GM23338 (cell line): ENCODE data around the gene FAM168A. TPM values are rescaled to one million over a fixed set of nuclear protein-coding genes. Genes with fewer than 3 reads are reported as not detected.

Experiments
- ATAC-seq: fragments of 200-7000 bp; cut with Tn5 transposase; 3 replicates; pipeline ENCODE4 v1.9.1; 2020
- DNase-seq: peaks from one replicate; pipeline ENCODE4 v3.0.0-alpha.2; 2015; ENCODE audit warnings: low spot score
- H2AFZ ChIP-seq: fragments of 200-600 bp; sonication (generic); 2 replicates; pipeline ENCODE4 v1.8.0; 2016; ENCODE audit warnings: antibody characterized with exemption, mild to moderate bottlenecking, moderate library complexity
- H3F3A ChIP-seq: fragments of 200-600 bp; sonication (generic); replicated peaks from 2 replicates; pipeline ENCODE4 v1.8.0; 2017; ENCODE audit warnings: antibody characterized with exemption, mixed run types, low read depth
- H3K27ac ChIP-seq: fragments of 200-600 bp; sonication (generic); 2 replicates; pipeline ENCODE4 v1.6.1; 2016; ENCODE audit warnings: low read depth
- H3K27me3 ChIP-seq: fragments of 200-600 bp; sonication (generic); 2 replicates; pipeline ENCODE4 v1.8.0; 2016; ENCODE audit warnings: mild to moderate bottlenecking, mixed run types, moderate library complexity; ENCODE audit not compliant: insufficient read depth
- H3K36me3 ChIP-seq: fragments of 200-600 bp; sonication (generic); 2 replicates; pipeline ENCODE4 v1.8.0; 2016; ENCODE audit warnings: mild to moderate bottlenecking; ENCODE audit not compliant: insufficient read depth
- H3K4me1 ChIP-seq: fragments of 200-600 bp; sonication (generic); 2 replicates; pipeline ENCODE4 v1.8.0; 2016; ENCODE audit warnings: mild to moderate bottlenecking, moderate library complexity; ENCODE audit not compliant: insufficient read depth
- H3K4me2 ChIP-seq: fragments of 200-600 bp; sonication (generic); 2 replicates; pipeline ENCODE4 v1.7.1; 2017; ENCODE audit warnings: mixed run types
- H3K4me3 ChIP-seq: fragments of 200-600 bp; sonication (generic); 2 replicates; pipeline ENCODE4 v1.6.1; 2016; ENCODE audit warnings: mixed run types
- H3K79me2 ChIP-seq: fragments of 200-600 bp; sonication (generic); replicated peaks from 2 replicates; pipeline ENCODE4 v1.8.0; 2017; ENCODE audit warnings: mild to moderate bottlenecking; ENCODE audit not compliant: insufficient read depth
- H3K9me2 ChIP-seq: fragments of 200-600 bp; sonication (generic); 2 replicates; pipeline ENCODE4 v1.8.0; 2017; ENCODE audit not compliant: insufficient read depth
- H4K20me1 ChIP-seq: fragments of 200-600 bp; sonication (generic); replicated peaks from 2 replicates; pipeline ENCODE4 v1.8.0; 2017; ENCODE audit warnings: mild to moderate bottlenecking; ENCODE audit not compliant: insufficient read depth
- H3K27ac Mint-ChIP-seq: 2 replicates; pipeline ENCODE4 v1.8.0; 2020; ENCODE audit warnings: inconsistent platforms, mild to moderate bottlenecking, moderate library complexity, mixed read lengths
- H3K27me3 Mint-ChIP-seq: 3 replicates; pipeline ENCODE4 v1.8.0; 2022; ENCODE audit warnings: low read depth, mild to moderate bottlenecking, moderate library complexity, mixed read lengths, inconsistent platforms; ENCODE audit not compliant: insufficient read depth, poor library complexity
- H3K36me3 Mint-ChIP-seq: 3 replicates; pipeline ENCODE4 v1.8.0; 2021; ENCODE audit warnings: low read depth, mild to moderate bottlenecking, inconsistent platforms, moderate library complexity, mixed read lengths
- H3K4me1 Mint-ChIP-seq: 3 replicates; pipeline ENCODE4 v1.8.0; 2020; ENCODE audit warnings: mild to moderate bottlenecking, inconsistent platforms, mixed read lengths
- H3K4me3 Mint-ChIP-seq: 3 replicates; pipeline ENCODE4 v1.8.0; 2021; ENCODE audit warnings: moderate library complexity, mild to moderate bottlenecking, inconsistent platforms, mixed read lengths
- H3K9me3 Mint-ChIP-seq: 3 replicates; pipeline ENCODE4 v1.8.0; 2020; ENCODE audit warnings: moderate library complexity, mild to moderate bottlenecking, inconsistent platforms, mixed read lengths
- CREB1 ChIP-seq: fragments of 250-450 bp; sonication (Bioruptor Pico); IDR thresholded peaks from 2 replicates; pipeline ENCODE4 v1.5.0; 2020; ENCODE audit warnings: low read depth, mild to moderate bottlenecking, moderate library complexity
- ETS1 ChIP-seq: IDR thresholded peaks from 2 replicates; pipeline ENCODE4 v1.6.1; 2016; ENCODE audit warnings: antibody characterized with exemption
- EZH2 ChIP-seq: fragments of 200-600 bp; sonication (generic); IDR thresholded peaks from one replicate; pipeline ENCODE4 v1.8.0; 2017; ENCODE audit warnings: antibody characterized with exemption, mild to moderate bottlenecking, low read depth; ENCODE audit not compliant: unreplicated experiment
- EZH2phosphoT487 ChIP-seq: fragments of 200-600 bp; sonication (generic); IDR thresholded peaks from one replicate; pipeline ENCODE4 v1.8.1; 2018; ENCODE audit warnings: antibody characterized with exemption; ENCODE audit not compliant: unreplicated experiment
- JUNB ChIP-seq: IDR thresholded peaks from one replicate; pipeline ENCODE4 v1.6.1; 2016; ENCODE audit warnings: antibody characterized with exemption; ENCODE audit not compliant: unreplicated experiment
- NANOG ChIP-seq: IDR thresholded peaks from 2 replicates; pipeline ENCODE4 v1.6.1; 2016; ENCODE audit warnings: antibody characterized with exemption, borderline replicate concordance
- POLR2AphosphoS5 ChIP-seq: IDR thresholded peaks from 2 replicates; pipeline ENCODE4 v1.6.1; 2016; ENCODE audit warnings: antibody characterized with exemption, low read depth
- REST ChIP-seq: IDR thresholded peaks from one replicate; pipeline ENCODE4 v1.6.1; 2018; ENCODE audit warnings: antibody characterized with exemption; ENCODE audit not compliant: unreplicated experiment
- STAT1 ChIP-seq: IDR thresholded peaks from one replicate; pipeline ENCODE4 v1.6.1; 2016; ENCODE audit warnings: antibody characterized with exemption; ENCODE audit not compliant: unreplicated experiment
- ZNF114 ChIP-seq: fragments of 250-450 bp; sonication (Bioruptor Pico); IDR thresholded peaks from 2 replicates; pipeline ENCODE4 v1.5.0; 2020; ENCODE audit warnings: mild to moderate bottlenecking, moderate library complexity
- ZNF331 ChIP-seq: fragments of 250-450 bp; sonication (Bioruptor Pico); IDR thresholded peaks from 2 replicates; pipeline ENCODE4 v1.5.0; 2020; ENCODE audit warnings: low read depth, mild to moderate bottlenecking, moderate library complexity
- ZNF462 ChIP-seq: fragments of 250-450 bp; sonication (Bioruptor Pico); IDR thresholded peaks from 2 replicates; pipeline ENCODE4 v1.5.0; 2020; ENCODE audit warnings: mild to moderate bottlenecking, moderate library complexity
- polyA plus RNA-seq: library from polyadenylated mRNA; unstranded; fragments of >200 nt; fragmentation: Nextera tagmentation; extraction: Ambion mirVana; gene quantifications from 2 replicates; pipeline ENCODE4 v1.2.1, GENCODE V29; 2016
- total RNA-seq: library from RNA; depleted of rRNA; stranded (reverse); fragments of >200 nt; shearing (Covaris generic); gene quantifications from 2 replicates; pipeline ENCODE4 v1.2.3, GENCODE V29; 2014
- TF ChIP-seq, protein P1 (sequence below), 2 experiments: fragments of 200-600 bp in 1 of 2; sonication (generic) in 1 of 2; conservative IDR thresholded peaks; 2 replicates each; pipeline versions ENCODE4 v1.5.1 to v1.6.1; 2016 to 2017; ENCODE audit warnings: antibody characterized with exemption in 2 of 2, low read depth in 2 of 2, mild to moderate bottlenecking in 2 of 2, moderate library complexity in 1 of 2

FAM168A gene
- total and polyA plus RNA-seq, 2 experiments from 2014 or later = 8.0 to 20.3 TPM

- 0 out of 2 replicates have a peak overlapping the region, but pooled peaks have one; percentile 21 for H3K4me2 ChIP-seq
- no peak overlapping the region for H3K4me3 Mint-ChIP-seq
- no peak for DNase-seq
- peaks cover 6% of the 10 kb centered on the region; the same call in 1 of the 2 replicates for H3K9me2 ChIP-seq
- H3K36me3 ChIP-seq = no peaks in the 10 kb centered on the region
- H3K36me3 Mint-ChIP-seq = no peaks in the 10 kb centered on the region
- peaks cover 56% of the 10 kb centered on the region for H3K27me3 ChIP-seq
- peaks cover 32% of the 10 kb centered on the region for H3K4me1 ChIP-seq
- peaks cover 4% of the 10 kb centered on the region; the same call in 1 of the 2 replicates for H3F3A ChIP-seq
- TF ChIP-seq POLR2AphosphoS5 (no peak), NANOG (no peak), ZNF114 (no peak), ETS1 (no peak), ZNF462 (CRISPR knock-in tag) (no peak), STAT1 (no peak), JUNB (no peak), CREB1 (CRISPR knock-in tag) (no peak), EZH2 (no peak), REST (no peak), EZH2phosphoT487 (no peak), ZNF331 (CRISPR knock-in tag) (no peak)
- TF ChIP-seq, protein P1, sequence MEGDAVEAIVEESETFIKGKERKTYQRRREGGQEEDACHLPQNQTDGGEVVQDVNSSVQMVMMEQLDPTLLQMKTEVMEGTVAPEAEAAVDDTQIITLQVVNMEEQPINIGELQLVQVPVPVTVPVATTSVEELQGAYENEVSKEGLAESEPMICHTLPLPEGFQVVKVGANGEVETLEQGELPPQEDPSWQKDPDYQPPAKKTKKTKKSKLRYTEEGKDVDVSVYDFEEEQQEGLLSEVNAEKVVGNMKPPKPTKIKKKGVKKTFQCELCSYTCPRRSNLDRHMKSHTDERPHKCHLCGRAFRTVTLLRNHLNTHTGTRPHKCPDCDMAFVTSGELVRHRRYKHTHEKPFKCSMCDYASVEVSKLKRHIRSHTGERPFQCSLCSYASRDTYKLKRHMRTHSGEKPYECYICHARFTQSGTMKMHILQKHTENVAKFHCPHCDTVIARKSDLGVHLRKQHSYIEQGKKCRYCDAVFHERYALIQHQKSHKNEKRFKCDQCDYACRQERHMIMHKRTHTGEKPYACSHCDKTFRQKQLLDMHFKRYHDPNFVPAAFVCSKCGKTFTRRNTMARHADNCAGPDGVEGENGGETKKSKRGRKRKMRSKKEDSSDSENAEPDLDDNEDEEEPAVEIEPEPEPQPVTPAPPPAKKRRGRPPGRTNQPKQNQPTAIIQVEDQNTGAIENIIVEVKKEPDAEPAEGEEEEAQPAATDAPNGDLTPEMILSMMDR (conservative IDR thresholded peaks at IDR 0.05; ENCODE audit: low read depth in 2 of 2) = no peak
- peaks cover 33% of the 10 kb centered on the region for H3K4me1 Mint-ChIP-seq
- H3K4me3 ChIP-seq = no peak overlapping the region
- H3K27ac Mint-ChIP-seq = no peak overlapping the region
- peaks cover 47% of the 10 kb centered on the region for H3K27me3 Mint-ChIP-seq
- H2AFZ ChIP-seq = no peak overlapping the region
- H4K20me1 ChIP-seq = 0 out of 2 replicates have a peak, but pooled peaks cover 7% of the 10 kb centered on the region
- no peaks in the 10 kb centered on the region for H3K9me3 Mint-ChIP-seq
- H3K27ac ChIP-seq = no peak overlapping the region
- no peaks in the 10 kb centered on the region for H3K79me2 ChIP-seq
- ATAC-seq = peak; percentile 12; the same call in 1 of the 3 replicates
Measured at GRCh38 chr11:73632996-73633395, 35.1 kb upstream of the FAM168A start.
